Measurements from ENCODE around the gene NFASC.

DNA sequence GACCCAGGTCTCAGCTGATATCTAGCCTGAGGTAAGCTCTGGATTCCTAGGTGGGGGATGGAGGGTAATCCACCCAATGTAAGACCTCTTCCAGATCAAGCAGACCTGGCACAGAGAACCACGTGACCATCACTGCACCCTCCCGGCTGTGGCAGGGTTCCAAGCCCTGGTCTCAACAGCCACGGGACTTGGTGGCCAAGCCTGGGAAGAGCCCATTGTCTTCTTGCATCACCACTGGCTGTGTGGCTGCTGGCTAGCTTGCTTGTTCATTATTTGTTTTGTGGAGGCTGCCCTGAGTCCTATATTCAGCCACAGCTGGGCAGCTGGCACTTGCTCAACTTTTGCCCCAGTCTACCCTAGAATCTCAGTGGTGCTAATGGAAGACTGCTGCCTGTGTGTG lies 24.1 kb upstream of the NFASC start:
- no peak for TF ChIP-seq POLR2A (IDR thresholded peaks at IDR 0.05)
- TF ChIP-seq, protein P1, sequence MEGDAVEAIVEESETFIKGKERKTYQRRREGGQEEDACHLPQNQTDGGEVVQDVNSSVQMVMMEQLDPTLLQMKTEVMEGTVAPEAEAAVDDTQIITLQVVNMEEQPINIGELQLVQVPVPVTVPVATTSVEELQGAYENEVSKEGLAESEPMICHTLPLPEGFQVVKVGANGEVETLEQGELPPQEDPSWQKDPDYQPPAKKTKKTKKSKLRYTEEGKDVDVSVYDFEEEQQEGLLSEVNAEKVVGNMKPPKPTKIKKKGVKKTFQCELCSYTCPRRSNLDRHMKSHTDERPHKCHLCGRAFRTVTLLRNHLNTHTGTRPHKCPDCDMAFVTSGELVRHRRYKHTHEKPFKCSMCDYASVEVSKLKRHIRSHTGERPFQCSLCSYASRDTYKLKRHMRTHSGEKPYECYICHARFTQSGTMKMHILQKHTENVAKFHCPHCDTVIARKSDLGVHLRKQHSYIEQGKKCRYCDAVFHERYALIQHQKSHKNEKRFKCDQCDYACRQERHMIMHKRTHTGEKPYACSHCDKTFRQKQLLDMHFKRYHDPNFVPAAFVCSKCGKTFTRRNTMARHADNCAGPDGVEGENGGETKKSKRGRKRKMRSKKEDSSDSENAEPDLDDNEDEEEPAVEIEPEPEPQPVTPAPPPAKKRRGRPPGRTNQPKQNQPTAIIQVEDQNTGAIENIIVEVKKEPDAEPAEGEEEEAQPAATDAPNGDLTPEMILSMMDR (IDR thresholded peaks at IDR 0.05) = no peak
